WERI-Rb-1 (cell line): Measurements from ENCODE around the gene MXD4.

Source experiments
- DNase-seq: peaks from one replicate; pipeline ENCODE4 v3.0.0-alpha.2; 2020
- H3K27ac ChIP-seq: fragments of 250-450 bp; sonication (Bioruptor Pico); 2 replicates; pipeline ENCODE4 v1.5.1; 2020; ENCODE audit warnings: mild to moderate bottlenecking, moderate library complexity
- H3K27me3 ChIP-seq: fragments of 250-450 bp; sonication (Bioruptor Pico); 2 replicates; pipeline ENCODE4 v1.5.1; 2021; ENCODE audit warnings: mild to moderate bottlenecking, low read depth, moderate library complexity; ENCODE audit not compliant: insufficient read depth, severe bottlenecking
- H3K36me3 ChIP-seq: fragments of 250-450 bp; sonication (Bioruptor Pico); 2 replicates; pipeline ENCODE4 v1.5.1; 2020; ENCODE audit warnings: mild to moderate bottlenecking, moderate library complexity
- H3K4me3 ChIP-seq: 2 replicates; pipeline ENCODE4 v1.5.1; 2011; ENCODE audit warnings: low read depth, mild to moderate bottlenecking, control low read depth, low read length
- H3K9me3 ChIP-seq: fragments of 250-450 bp; sonication (Bioruptor Pico); 2 replicates; pipeline ENCODE4 v1.5.1; 2021; ENCODE audit warnings: mild to moderate bottlenecking, moderate library complexity; ENCODE audit not compliant: severe bottlenecking
- CTCF ChIP-seq: IDR thresholded peaks from 2 replicates; pipeline ENCODE4 v1.5.1; 2011; ENCODE audit warnings: low read depth, mild to moderate bottlenecking, control low read depth, inconsistent platforms, low read length

The MXD4 gene

DNA sequence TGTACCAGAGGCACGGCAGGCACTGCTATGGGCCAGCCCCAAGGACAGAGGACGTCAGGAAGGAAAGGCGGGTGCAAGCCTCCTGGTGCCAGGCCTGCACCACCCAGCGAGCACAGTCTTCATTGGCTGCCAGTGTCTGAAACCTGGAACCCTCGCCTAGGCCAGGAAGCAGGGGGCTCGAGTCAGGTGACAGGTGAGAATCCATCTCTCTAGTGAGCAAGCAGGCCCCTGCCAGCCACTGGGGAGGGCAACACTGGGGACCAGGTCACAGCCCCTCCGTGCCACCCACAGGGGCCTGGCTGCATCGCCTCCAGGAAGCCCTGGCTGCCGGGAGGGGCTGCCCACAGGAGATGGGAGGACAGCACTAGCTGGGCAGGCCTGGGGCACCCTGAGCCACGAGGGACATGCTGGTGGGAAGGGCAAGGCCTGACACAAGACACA, 13.1 kb downstream of the MXD4 start:
- no peak overlapping the region for H3K27ac ChIP-seq
- DNase-seq, result peak; percentile 11
- H3K36me3 ChIP-seq, result peaks cover 29% of the 10 kb centered on the region
- TF ChIP-seq CTCF, result no peak
- H3K4me3 ChIP-seq, result no peak overlapping the region
- no peaks in the 10 kb centered on the region for H3K9me3 ChIP-seq
- H3K27me3 ChIP-seq, result no peaks in the 10 kb centered on the region

DNA sequence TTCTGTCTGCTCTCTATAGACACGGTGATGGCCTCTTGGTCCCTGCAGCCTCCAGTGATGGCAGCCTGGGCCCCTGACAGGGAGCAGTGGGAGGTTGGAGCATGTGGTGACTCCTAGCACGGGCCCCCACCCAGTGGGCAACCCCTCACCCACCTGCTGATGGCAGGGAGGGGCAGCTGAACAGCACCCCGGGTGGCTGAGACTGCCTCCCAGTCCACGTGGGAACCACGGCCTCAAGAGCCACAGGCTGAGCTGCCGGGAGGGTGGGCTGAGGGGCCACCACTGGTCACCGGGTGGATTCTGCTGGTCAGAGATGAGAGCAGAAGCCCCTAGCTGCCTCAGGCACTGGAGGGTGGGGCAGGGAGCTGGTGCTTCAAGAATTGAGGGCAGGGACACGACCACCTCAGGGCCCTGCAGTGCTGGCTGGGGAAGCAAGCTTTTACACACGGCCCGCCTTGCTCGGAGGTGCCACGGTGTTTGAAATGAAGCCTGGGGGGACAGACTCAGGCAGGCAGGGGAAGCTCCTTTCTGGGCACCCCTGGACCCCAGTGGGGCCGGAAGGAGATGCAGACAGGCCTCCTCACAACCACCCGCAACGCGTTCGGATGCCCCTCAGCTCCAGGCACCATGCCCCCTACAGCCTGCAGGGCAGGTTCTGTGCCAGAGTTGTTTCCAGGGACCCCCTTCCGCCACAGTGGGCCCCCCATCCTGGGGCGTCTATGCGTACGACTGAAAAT, 13.7 kb downstream of the MXD4 start:
- H3K9me3 ChIP-seq, result no peaks in the 10 kb centered on the region
- H3K27me3 ChIP-seq, result no peaks in the 10 kb centered on the region
- H3K36me3 ChIP-seq, result peaks cover 24% of the 10 kb centered on the region
- peak; percentile 9 for DNase-seq
- no peak overlapping the region for H3K27ac ChIP-seq
- no peak overlapping the region for H3K4me3 ChIP-seq
- no peak for TF ChIP-seq CTCF

DNA sequence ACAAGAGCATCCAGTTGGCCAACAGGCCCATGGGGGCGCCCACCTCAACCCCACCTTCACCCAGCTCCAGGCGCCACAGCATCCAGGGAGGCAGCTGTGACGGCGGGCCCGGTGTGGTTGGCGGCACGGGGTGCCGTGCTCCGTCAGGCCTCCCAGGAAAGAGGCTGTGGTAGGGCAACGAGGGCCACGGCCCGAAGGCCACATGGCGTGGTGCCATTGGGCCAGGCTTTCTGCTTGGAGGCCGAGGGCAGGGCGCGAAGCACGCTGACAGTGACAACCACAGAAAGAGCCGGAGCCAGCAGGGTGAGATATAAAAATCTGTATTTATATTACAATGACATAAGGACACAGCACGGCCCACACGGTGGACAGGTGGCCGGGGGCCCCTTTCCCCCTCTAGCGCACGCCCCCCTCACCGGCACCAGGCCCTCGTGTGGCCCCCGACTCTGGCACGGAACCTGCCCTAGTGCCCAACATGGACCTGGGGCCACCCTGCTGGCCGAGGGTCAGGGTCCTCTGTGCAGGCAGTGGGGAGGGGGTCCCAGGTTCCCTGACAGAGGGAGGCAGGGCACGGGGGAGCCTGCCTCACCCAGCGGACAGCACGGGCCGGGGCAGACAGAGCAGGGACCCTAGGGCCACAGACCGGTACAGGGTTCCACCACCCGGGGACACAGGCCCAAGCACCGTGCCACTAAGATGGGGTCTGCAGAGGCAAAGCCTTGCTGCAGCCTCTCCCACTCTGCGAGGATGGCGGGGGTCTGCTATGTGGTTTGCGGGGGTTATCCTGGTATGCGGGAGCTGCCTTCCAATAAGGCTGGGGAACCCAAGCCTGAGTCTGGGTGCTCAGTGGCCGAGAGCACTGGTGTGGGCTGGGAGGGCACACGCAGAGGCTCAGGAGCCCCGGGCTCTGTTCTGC, 14.5 kb downstream of the MXD4 start:
- H3K4me3 ChIP-seq, result no peak overlapping the region
- no peaks in the 10 kb centered on the region for H3K27me3 ChIP-seq
- DNase-seq, result peak; percentile 7
- no peak overlapping the region for H3K27ac ChIP-seq
- H3K9me3 ChIP-seq, result no peaks in the 10 kb centered on the region
- no peak for TF ChIP-seq CTCF
- H3K36me3 ChIP-seq, result peaks cover 24% of the 10 kb centered on the region

DNA sequence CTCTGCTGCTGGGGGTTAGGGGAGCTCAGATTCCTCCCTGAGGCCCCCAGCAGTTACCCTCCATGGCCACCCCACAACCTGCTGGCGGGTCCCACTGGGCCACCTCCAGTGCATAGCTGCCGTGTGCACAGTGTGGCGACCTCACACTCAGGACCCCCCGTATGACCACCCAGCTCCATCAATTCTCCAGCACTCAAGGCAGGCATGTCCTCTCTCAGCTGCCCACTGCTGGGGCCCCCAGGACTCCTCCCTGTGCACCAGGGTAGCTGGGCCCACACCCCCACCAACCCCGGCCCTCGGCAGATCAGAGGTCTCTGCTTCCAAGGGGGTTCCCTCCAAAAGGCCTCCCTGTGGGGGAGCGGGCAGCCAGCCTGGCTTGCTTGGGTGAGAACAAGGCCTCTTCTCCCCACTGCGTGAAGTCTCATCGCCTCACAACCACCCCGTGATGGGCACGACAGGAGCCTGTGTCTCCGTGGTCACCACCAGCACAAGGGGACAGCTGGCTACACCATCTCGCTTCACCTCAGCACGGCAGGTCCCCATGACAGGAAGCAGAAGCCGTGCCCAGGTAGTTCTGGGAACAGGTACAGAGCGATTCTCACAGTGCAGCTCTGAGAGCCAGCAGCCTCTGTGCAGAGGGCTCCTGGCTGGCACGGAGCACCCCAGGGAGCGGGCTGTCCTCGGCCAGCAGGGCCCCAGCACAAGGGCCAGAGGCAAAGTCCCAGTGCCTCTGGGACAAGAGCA, 15.4 kb downstream of the MXD4 start:
- Histone ChIP-seq H3K9me3 (no peaks in the 10 kb centered on the region), H3K27ac (no peak overlapping the region), H3K27me3 (no peaks in the 10 kb centered on the region), H3K4me3 (no peak overlapping the region), H3K36me3 (peaks cover 26% of the 10 kb centered on the region)
- TF ChIP-seq CTCF, result no peak
- DNase-seq, result peak; percentile 6

GRCh38 chr4:2245787-2246275, 16.1 kb downstream of the MXD4 start:
- no peak for DNase-seq
- no peaks in the 10 kb centered on the region for H3K27me3 ChIP-seq
- peaks cover 21% of the 10 kb centered on the region for H3K36me3 ChIP-seq
- no peak overlapping the region for H3K4me3 ChIP-seq
- TF ChIP-seq CTCF, result no peak
- no peak overlapping the region; the same call in 1 of the 2 replicates for H3K27ac ChIP-seq
- no peaks in the 10 kb centered on the region for H3K9me3 ChIP-seq
